Measurements from ENCODE around the gene NEDD4L.
A peak's percentile ranks its signal among the peaks of the same experiment; 100 is the strongest.

The NEDD4L gene

DNA sequence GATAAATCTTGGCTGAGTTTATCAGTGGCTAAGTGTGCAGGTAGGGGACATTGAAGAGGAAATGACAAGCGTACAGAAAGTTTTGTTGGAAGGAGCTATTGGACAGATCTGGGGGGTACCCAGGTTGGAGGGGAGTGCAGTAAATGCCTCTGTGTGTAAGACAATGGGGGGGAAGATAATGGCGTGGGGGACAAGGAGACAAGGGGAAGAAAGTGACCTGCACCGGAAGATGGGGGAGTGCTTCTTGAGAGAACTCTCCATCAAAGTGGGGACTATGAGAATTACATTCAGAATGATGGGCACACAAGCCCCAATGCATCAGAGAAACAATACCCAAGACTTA, 394.9 kb downstream of the NEDD4L start:
- no peak for DNase-seq

DNA sequence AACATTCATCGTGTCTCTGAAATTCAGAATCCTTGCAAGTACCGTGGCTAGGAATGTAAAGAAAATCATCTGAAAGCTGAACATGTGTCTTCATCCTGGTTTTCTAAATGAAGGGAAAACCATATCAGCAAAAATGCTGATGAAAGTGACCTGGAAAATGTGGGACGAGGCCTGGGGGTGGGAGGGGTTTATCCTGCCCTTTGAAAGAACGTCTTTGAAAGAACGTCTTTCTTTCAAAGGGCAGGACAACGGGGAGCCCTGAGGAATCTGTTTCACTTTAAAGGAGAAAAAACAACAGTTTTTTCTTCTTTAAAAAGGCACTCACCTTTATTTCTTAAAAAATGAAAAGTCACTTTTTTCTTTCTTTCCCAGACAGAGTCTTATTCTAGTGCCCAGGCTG, 399.6 kb downstream of the NEDD4L start:
- no peak for DNase-seq

DNA sequence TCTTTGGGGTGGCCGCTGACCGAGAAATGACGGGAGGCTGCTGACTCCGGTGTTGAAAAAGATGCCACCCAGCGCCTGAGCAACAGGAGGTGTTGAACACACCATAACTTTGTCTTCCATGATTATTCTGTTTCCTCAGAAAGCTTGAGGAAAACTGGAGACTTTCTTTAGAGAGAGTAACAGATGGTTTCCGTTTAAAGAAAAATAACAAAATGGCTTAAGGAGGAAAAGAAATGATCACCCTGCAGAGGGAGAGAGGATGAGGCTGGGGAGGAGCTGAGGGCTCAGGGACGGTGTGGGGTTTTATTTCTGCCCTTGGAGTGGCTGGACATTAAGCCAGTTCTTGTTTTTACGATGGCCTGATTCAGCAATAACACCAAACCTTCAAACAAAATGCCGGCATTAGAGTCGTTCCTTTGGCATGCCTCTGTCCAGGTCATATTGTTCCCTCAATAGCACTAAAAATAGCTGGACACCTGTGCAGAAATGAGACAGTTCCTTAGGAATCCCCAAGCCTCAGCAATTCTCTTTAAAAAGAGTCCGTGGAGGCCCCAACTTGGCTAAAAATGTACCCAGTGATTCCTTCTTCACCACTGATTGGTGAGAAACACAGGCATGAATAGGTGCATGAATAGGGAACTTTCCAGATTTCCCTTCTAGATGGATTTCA, 402.5 kb downstream of the NEDD4L start:
- no peak for DNase-seq

DNA sequence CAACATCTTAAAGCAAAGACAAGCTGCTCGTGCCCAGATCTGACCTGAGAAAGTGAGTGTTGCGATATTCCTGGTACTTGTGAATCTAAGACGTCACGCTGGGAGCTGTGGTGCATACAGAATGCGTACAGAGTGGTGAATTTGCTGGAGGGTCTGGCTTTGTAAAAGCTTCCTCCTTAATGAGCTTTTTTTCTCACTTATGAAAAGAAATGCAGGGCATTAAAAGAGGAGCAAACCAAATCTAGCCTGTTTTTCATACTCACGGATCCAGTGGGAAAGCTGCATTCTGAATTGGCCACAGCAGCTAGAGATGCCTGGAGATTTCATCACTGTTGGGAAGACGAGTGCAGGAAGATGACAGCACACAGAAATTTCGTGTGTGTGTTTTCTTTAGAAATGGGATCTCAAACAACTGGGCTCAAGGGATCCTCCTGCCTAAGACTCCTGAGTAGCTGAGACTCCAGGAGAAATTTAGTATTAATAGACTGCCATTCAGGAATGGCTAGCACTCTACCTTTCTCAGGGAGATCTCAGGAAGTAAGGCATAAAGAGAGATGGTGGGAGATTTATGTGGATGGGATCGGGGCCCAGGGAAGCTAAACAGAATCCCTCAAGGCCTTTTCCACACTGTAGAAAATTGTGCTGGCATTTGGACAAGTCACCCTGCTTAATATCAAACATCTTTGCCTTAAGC, 403.5 kb downstream of the NEDD4L start:
- DNase-seq = peak; percentile 18

DNA sequence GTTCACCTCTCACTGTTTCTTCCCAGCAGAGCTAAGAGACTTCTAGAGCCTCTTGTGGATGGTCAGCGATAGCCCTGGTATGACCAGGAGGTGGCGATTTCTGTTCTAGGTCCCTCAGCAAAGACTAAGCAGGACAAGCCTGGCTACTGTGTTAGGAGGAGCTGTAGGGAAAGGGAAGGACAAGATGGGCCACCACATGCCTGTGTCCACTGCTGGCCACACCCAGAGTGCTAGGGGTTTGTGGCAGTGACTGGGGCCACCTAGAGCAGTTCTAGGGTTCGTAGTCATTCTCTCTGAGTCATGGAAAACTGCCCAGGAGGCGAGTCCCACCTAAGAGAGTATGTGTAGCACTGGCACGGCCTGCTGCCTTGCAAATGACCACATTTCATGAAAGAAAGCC, 405.4 kb downstream of the NEDD4L start:
- DNase-seq = no peak
